ENCODE data around the gene RIMS4.

Gene RIMS4

GRCh38 chr20:44805979-44806620 lies 4.2 kb downstream of the RIMS4 start:
- Histone ChIP-seq H3K27ac (ENCODE audit: low read depth, low read length) (no peak overlapping the region), H3F3A (ENCODE audit: control insufficient read depth, insufficient read depth) (no peaks in the 10 kb centered on the region), H3K4me2 (ENCODE audit: low read length) (no peak overlapping the region), H4K20me1 (ENCODE audit: control insufficient read depth, insufficient read depth, low read depth, low read length) (no peaks in the 10 kb centered on the region; the same call in 1 of the 2 replicates), H3K79me2 (ENCODE audit: control insufficient read depth, low read length) (no peaks in the 10 kb centered on the region), H3K4me1 (ENCODE audit: control insufficient read depth, low read length) (no peaks in the 10 kb centered on the region), H3K36me3 (ENCODE audit: control insufficient read depth, low read length) (no peaks in the 10 kb centered on the region), H3K9me2 (replicated peaks; ENCODE audit: control insufficient read depth, low read length) (no peaks in the 10 kb centered on the region), H3K27me3 (ENCODE audit: control insufficient read depth, low read length) (peaks cover 16% of the 10 kb centered on the region; the same call in 1 of the 2 replicates), H3K9me3 (ENCODE audit: control insufficient read depth, insufficient read depth, low read length) (no peaks in the 10 kb centered on the region), H3K4me3 (ENCODE audit: low read length) (no peak overlapping the region)
- TF ChIP-seq CTCF (IDR thresholded peaks at IDR 0.05; ENCODE audit: low read depth, low read length, poor library complexity, severe bottlenecking): no peak

GRCh38 chr20:44805335-44805978 lies 4.9 kb downstream of the RIMS4 start:
- Histone ChIP-seq H3K27ac (ENCODE audit: low read depth, low read length) (no peak overlapping the region), H4K20me1 (ENCODE audit: control insufficient read depth, insufficient read depth, low read depth, low read length) (no peaks in the 10 kb centered on the region; the same call in 1 of the 2 replicates), H3F3A (ENCODE audit: control insufficient read depth, insufficient read depth) (no peaks in the 10 kb centered on the region), H3K27me3 (ENCODE audit: control insufficient read depth, low read length) (0 out of 2 replicates have a peak, but pooled peaks cover 13% of the 10 kb centered on the region), H3K79me2 (ENCODE audit: control insufficient read depth, low read length) (no peaks in the 10 kb centered on the region), H3K36me3 (ENCODE audit: control insufficient read depth, low read length) (no peaks in the 10 kb centered on the region), H3K4me1 (ENCODE audit: control insufficient read depth, low read length) (no peaks in the 10 kb centered on the region), H3K9me2 (replicated peaks; ENCODE audit: control insufficient read depth, low read length) (no peaks in the 10 kb centered on the region), H3K9me3 (ENCODE audit: control insufficient read depth, insufficient read depth, low read length) (no peaks in the 10 kb centered on the region), H3K4me3 (ENCODE audit: low read length) (no peak overlapping the region), H3K4me2 (ENCODE audit: low read length) (no peak overlapping the region)
- no peak for TF ChIP-seq CTCF (IDR thresholded peaks at IDR 0.05; ENCODE audit: low read depth, low read length, poor library complexity, severe bottlenecking)
- no peak for TF ChIP-seq EZH2phosphoT487 (IDR thresholded peaks at IDR 0.05; ENCODE audit: borderline replicate concordance, low read length)

GRCh38 chr20:44803383-44803941 lies 6.9 kb downstream of the RIMS4 start:
- H4K20me1 ChIP-seq (ENCODE audit: control insufficient read depth, insufficient read depth, low read depth, low read length): no peaks in the 10 kb centered on the region; the same call in 1 of the 2 replicates
- no peaks in the 10 kb centered on the region for H3K79me2 ChIP-seq (ENCODE audit: control insufficient read depth, low read length)
- H3K27ac ChIP-seq (ENCODE audit: low read depth, low read length): no peak overlapping the region
- no peaks in the 10 kb centered on the region for H3K4me1 ChIP-seq (ENCODE audit: control insufficient read depth, low read length)
- TF ChIP-seq CTCF (IDR thresholded peaks at IDR 0.05; ENCODE audit: low read depth, low read length, poor library complexity, severe bottlenecking) (no peak), EZH2phosphoT487 (IDR thresholded peaks at IDR 0.05; ENCODE audit: borderline replicate concordance, low read length) (no peak)
- no peaks in the 10 kb centered on the region for H3F3A ChIP-seq (ENCODE audit: control insufficient read depth, insufficient read depth)
- H3K9me2 ChIP-seq (replicated peaks; ENCODE audit: control insufficient read depth, low read length): no peaks in the 10 kb centered on the region
- H3K9me3 ChIP-seq (ENCODE audit: control insufficient read depth, insufficient read depth, low read length): no peaks in the 10 kb centered on the region
- H3K36me3 ChIP-seq (ENCODE audit: control insufficient read depth, low read length): no peaks in the 10 kb centered on the region
- no peak overlapping the region for H3K4me3 ChIP-seq (ENCODE audit: low read length)
- 0 out of 2 replicates have a peak, but pooled peaks cover 13% of the 10 kb centered on the region for H3K27me3 ChIP-seq (ENCODE audit: control insufficient read depth, low read length)
- no peak overlapping the region for H3K4me2 ChIP-seq (ENCODE audit: low read length)

Measured in DOHH2 (cell line).